ENCODE measurements around the gene FITM1.

FITM1 gene

GRCh38 chr14:24149302-24149969, 19.0 kb downstream of the FITM1 start:
- TF ChIP-seq CTCF (IDR thresholded peaks at IDR 0.05) = no peak

- TF ChIP-seq CTCF (IDR thresholded peaks at IDR 0.05) = no peak
Measured at GRCh38 chr14:24150061-24150460, 19.6 kb downstream of the FITM1 start.

- no peak for TF ChIP-seq CTCF (IDR thresholded peaks at IDR 0.05)
Measured at GRCh38 chr14:24150567-24150966, 20.1 kb downstream of the FITM1 start.

GRCh38 chr14:24150993-24151392, 20.5 kb downstream of the FITM1 start:
- no peak for TF ChIP-seq CTCF (IDR thresholded peaks at IDR 0.05)

GRCh38 chr14:24151404-24152080, 21.1 kb downstream of the FITM1 start:
- TF ChIP-seq CTCF (IDR thresholded peaks at IDR 0.05) = no peak

- no peak for TF ChIP-seq CTCF (IDR thresholded peaks at IDR 0.05)
Measured at GRCh38 chr14:24155100-24155499, 24.6 kb downstream of the FITM1 start.

- TF ChIP-seq CTCF (IDR thresholded peaks at IDR 0.05) = no peak
Measured at GRCh38 chr14:24156840-24157239, 26.4 kb downstream of the FITM1 start.
